OCI-LY1 (cell line): Measurements from ENCODE around the gene OR9Q1.

ENCODE experiments used
- CTCF ChIP-seq: fragments of 200-600 bp; sonication (generic), shearing (Covaris generic); IDR thresholded peaks from 2 replicates; pipeline ENCODE4 v1.5.1; 2017; ENCODE audit warnings: mild to moderate bottlenecking, antibody characterized with exemption, low read length, moderate library complexity, mixed read lengths
- EZH2 ChIP-seq: fragments of 200-600 bp; sonication (generic), shearing (Covaris generic); IDR thresholded peaks from 2 replicates; pipeline ENCODE4 v1.8.0; 2017; ENCODE audit warnings: borderline replicate concordance, mixed run types, mild to moderate bottlenecking, antibody characterized with exemption, low read length, moderate library complexity, mixed read lengths

- TF ChIP-seq CTCF (no peak), EZH2 (no peak)
Measured at GRCh38 chr11:58067685-58068084, 44.0 kb downstream of the OR9Q1 start.
